A549 (cell line): Measurements from ENCODE around the gene PCOLCE2. TPM values are rescaled to one million over a fixed set of nuclear protein-coding genes. Genes with fewer than 3 reads are reported as not detected.

Experiments used
- ATAC-seq, 2 experiments: fragments of 200-7000 bp in 1 of 2; fragments of >200 bp in 1 of 2; cut with Nextera tagmentation in 1 of 2; cut with Tn5 transposase in 1 of 2; 3 replicates each; pipeline versions ENCODE4 v1.8.0 to v1.9.1; 2018 to 2020; ENCODE audit warnings: mild to moderate bottlenecking in 1 of 2, moderate library complexity in 1 of 2
- CTCF ChIA-PET: fragments of 300-600 bp; sonication (Branson Sonifier 250); formaldehyde crosslinking; extraction: SDS; loops from one replicate; lab custom pipeline; 2021; ENCODE audit warnings: antibody characterized with exemption, inconsistent platforms; lab: Yijun Ruan, JAX
- POLR2A ChIA-PET: fragments of 350-600 bp; formaldehyde crosslinking; extraction: SDS; loops from one replicate; lab custom pipeline; 2021; ENCODE audit warnings: antibody characterized with exemption, inconsistent platforms; lab: Yijun Ruan, JAX
- DNase-seq, 2 experiments: peaks; one replicate each; pipeline versions ENCODE4 v3.0.0 to v3.0.0-alpha.2; 2011 to 2016; ENCODE audit warnings: low read depth in 1 of 2, low spot score in 1 of 2
- FAIRE-seq: peaks from 2 replicates; lab custom pipeline; 2011; peaks lifted over from hg19 to GRCh38; lab: Jason Lieb, UNC
- H3K27ac ChIP-seq, 2 experiments: fragments of >200 bp; sonication (Bioruptor Twin); formaldehyde crosslinking; 3 replicates each; pipeline ENCODE4 v1.5.1; 2016 to 2017
- H3K4me1 ChIP-seq: fragments of >200 bp; sonication (Bioruptor Twin); formaldehyde crosslinking; 3 replicates; pipeline ENCODE4 v1.6.1; 2016
- H3K4me2 ChIP-seq: fragments of >200 bp; sonication (Bioruptor Twin); formaldehyde crosslinking; 3 replicates; pipeline ENCODE4 v1.6.1; 2016
- H3K4me3 ChIP-seq: fragments of >200 bp; sonication (Bioruptor Twin); formaldehyde crosslinking; 3 replicates; pipeline ENCODE4 v1.5.1; 2016
- H3K9me3 ChIP-seq: fragments of >200 bp; sonication (Bioruptor Twin); formaldehyde crosslinking; 3 replicates; pipeline ENCODE4 v1.6.1; 2016
- CBX8 ChIP-seq: fragments of 200-600 bp; sonication (generic); IDR thresholded peaks from 2 replicates; pipeline ENCODE4 v1.6.1; 2016
- CHD4 ChIP-seq: fragments of 200-600 bp; sonication (generic); IDR thresholded peaks from 2 replicates; pipeline ENCODE4 v1.6.1; 2016; ENCODE audit warnings: antibody characterized with exemption, mild to moderate bottlenecking, borderline replicate concordance
- EHMT2 ChIP-seq: fragments of 200-600 bp; sonication (generic); IDR thresholded peaks from 2 replicates; pipeline ENCODE4 v1.6.1; 2016; ENCODE audit warnings: antibody characterized with exemption, low read depth, mild to moderate bottlenecking, moderate library complexity
- ESRRA ChIP-seq: fragments of 150-350 bp; IDR thresholded peaks from 2 replicates; pipeline ENCODE4 v1.6.1; 2014; ENCODE audit warnings: mild to moderate bottlenecking, low read length, borderline replicate concordance
- FOXS1 ChIP-seq: fragments of 250-450 bp; sonication (Bioruptor Pico); IDR thresholded peaks from 2 replicates; pipeline ENCODE4 v1.5.0; 2020; ENCODE audit warnings: mild to moderate bottlenecking, moderate library complexity
- HEYL ChIP-seq: fragments of 250-450 bp; sonication (Bioruptor Pico); IDR thresholded peaks from 2 replicates; pipeline ENCODE4 v1.8.0; 2021; ENCODE audit warnings: mild to moderate bottlenecking, moderate library complexity
- HOXB13 ChIP-seq: fragments of 250-450 bp; sonication (Bioruptor Pico); IDR thresholded peaks from 2 replicates; pipeline ENCODE4 v1.5.0; 2020; ENCODE audit warnings: low read depth, mild to moderate bottlenecking, moderate library complexity
- HOXB5 ChIP-seq: fragments of 250-450 bp; sonication (Bioruptor Pico); IDR thresholded peaks from 2 replicates; pipeline ENCODE4 v1.5.0; 2020; ENCODE audit warnings: mild to moderate bottlenecking, moderate library complexity
- JUNB ChIP-seq: fragments of >200 bp; sonication (Bioruptor Twin); formaldehyde crosslinking; IDR thresholded peaks from 2 replicates; pipeline ENCODE4 v1.6.1; 2016
- KDM5A ChIP-seq: fragments of 200-600 bp; sonication (generic); IDR thresholded peaks from 2 replicates; pipeline ENCODE4 v1.6.1; 2016; ENCODE audit warnings: antibody characterized with exemption, mild to moderate bottlenecking
- MAX ChIP-seq: IDR thresholded peaks from 2 replicates; pipeline ENCODE4 v1.6.1; 2012
- MAZ ChIP-seq: fragments of 150-350 bp; IDR thresholded peaks from 2 replicates; pipeline ENCODE4 v1.6.1; 2014; ENCODE audit warnings: antibody characterized with exemption, low read depth, low read length, borderline replicate concordance
- RAD21 ChIP-seq, 2 experiments: fragments of >200 bp in 1 of 2; sonication (Bioruptor Twin) in 1 of 2; formaldehyde crosslinking in 1 of 2; IDR thresholded peaks in 1 of 2; conservative IDR thresholded peaks in 1 of 2; 2 replicates in 1 of 2; 3 replicates in 1 of 2; pipeline ENCODE4 v1.6.1; 2012 to 2018; ENCODE audit warnings: inconsistent platforms in 1 of 2
- RFX5 ChIP-seq: fragments of 450-650 bp; IDR thresholded peaks from 2 replicates; pipeline ENCODE4 v1.7.1; 2014; ENCODE audit warnings: antibody characterized with exemption, mild to moderate bottlenecking, moderate library complexity
- SMC3 ChIP-seq: fragments of >200 bp; sonication (Bioruptor Twin); formaldehyde crosslinking; IDR thresholded peaks from 3 replicates; pipeline ENCODE4 v1.6.1; 2018; ENCODE audit warnings: inconsistent platforms
- TP53 ChIP-seq: fragments of 250-450 bp; sonication (Bioruptor Pico); IDR thresholded peaks from 2 replicates; pipeline ENCODE4 v1.5.0; 2021; ENCODE audit warnings: mild to moderate bottlenecking, moderate library complexity
- ZFP36 ChIP-seq: fragments of 450-650 bp; IDR thresholded peaks from 2 replicates; pipeline ENCODE4 v1.6.1; 2014; ENCODE audit warnings: borderline replicate concordance; ENCODE audit not compliant: partially characterized antibody
- WGBS: methylation state at CpG from one replicate; pipeline ENCODE4 v1.1.6; 2017; ENCODE audit errors: missing lambda C conversion rate; 5-methylcytosine and 5-hydroxymethylcytosine counted together
- polyA plus RNA-seq, 4 experiments: library from polyadenylated mRNA; depleted of rRNA in 3 of 4; stranded (reverse); fragments of >200 nt; fragmentation: RNase III in 1 of 4; extraction: RNeasy Plus Mini Kit Qiagen cat#74134 plus additional on column Dnase treatment in 1 of 4; gene quantifications; 2 replicates in 3 of 4; 3 replicates in 1 of 4; pipeline ENCODE4 v1.2.3, GENCODE V29; 2011 to 2017
- TF ChIP-seq, protein P1 (sequence below): IDR thresholded peaks from 2 replicates; pipeline ENCODE4 v1.6.1; 2012; ENCODE audit warnings: low read depth, borderline replicate concordance
- TF ChIP-seq, protein P2 (sequence below): fragments of >200 bp; sonication (Bioruptor Twin); formaldehyde crosslinking; IDR thresholded peaks from 3 replicates; pipeline ENCODE4 v1.5.1; 2016

Gene PCOLCE2
- polyA plus RNA-seq, 2 of the 4 experiments (the other 2 are of a cell fraction) = 41.0 to 43.9 TPM

DNA sequence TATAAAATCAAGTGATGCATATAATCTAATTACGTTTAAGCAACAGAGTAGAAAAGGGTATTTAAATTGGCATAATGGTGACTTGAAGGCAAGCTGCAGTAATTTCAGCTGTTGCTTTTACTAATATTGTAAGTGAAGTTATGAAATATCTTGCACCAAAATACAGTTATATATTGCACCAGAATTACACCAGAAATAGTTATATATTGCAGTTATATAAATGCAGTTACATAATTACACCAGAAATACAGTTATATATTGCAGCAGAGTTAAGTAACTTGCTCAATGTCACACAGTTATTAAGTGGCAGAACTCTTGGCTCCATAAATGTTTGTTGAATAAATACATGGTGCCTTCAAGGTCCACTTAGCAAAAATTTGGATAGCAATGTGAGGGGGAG, 51.4 kb downstream of the PCOLCE2 start:
- POLR2A ChIA-PET = no interaction called here
- Histone ChIP-seq H3K4me3 (no peak overlapping the region), H3K27ac (no peak overlapping the region), H3K9me3 (no peaks in the 10 kb centered on the region), H3K4me1 (no peaks in the 10 kb centered on the region), H3K4me2 (no peak overlapping the region)
- DNase-seq = no peak
- no peak for FAIRE-seq
- 96% methylated on average over 1 of the region's 1 CpG for WGBS
- CTCF ChIA-PET = interaction anchor here (2.0 to 4.7 kb wide), 2 partner anchors 9 to 157 kb away, joined by 5 to 39 read pairs; no protein-coding TSS in a partner anchor
- TF ChIP-seq, protein P1, sequence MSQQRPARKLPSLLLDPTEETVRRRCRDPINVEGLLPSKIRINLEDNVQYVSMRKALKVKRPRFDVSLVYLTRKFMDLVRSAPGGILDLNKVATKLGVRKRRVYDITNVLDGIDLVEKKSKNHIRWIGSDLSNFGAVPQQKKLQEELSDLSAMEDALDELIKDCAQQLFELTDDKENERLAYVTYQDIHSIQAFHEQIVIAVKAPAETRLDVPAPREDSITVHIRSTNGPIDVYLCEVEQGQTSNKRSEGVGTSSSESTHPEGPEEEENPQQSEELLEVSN = no peak
- TF ChIP-seq HEYL (CRISPR knock-in tag) = no peak
- TF ChIP-seq CHD4 = no peak
- no peak for TF ChIP-seq CBX8
- no peak for ATAC-seq

GRCh38 chr3:142828703-142829305, 60.1 kb downstream of the PCOLCE2 start:
- POLR2A ChIA-PET = interaction anchor here (0.6 to 1.8 kb wide), 4 partner anchors 28 to 172 kb away, joined by 3 to 8 read pairs (median 4); partner anchors contain the start of genes PCOLCE2 and U2SURP
- FAIRE-seq (peak; percentile 88), DNase-seq (peak; percentile 72 to 84), ATAC-seq (peak; percentile 99 to 100)
- H3K4me1 ChIP-seq = 0 out of 3 replicates have a peak, but pooled peaks cover 3% of the 10 kb centered on the region
- TF ChIP-seq, protein P2, sequence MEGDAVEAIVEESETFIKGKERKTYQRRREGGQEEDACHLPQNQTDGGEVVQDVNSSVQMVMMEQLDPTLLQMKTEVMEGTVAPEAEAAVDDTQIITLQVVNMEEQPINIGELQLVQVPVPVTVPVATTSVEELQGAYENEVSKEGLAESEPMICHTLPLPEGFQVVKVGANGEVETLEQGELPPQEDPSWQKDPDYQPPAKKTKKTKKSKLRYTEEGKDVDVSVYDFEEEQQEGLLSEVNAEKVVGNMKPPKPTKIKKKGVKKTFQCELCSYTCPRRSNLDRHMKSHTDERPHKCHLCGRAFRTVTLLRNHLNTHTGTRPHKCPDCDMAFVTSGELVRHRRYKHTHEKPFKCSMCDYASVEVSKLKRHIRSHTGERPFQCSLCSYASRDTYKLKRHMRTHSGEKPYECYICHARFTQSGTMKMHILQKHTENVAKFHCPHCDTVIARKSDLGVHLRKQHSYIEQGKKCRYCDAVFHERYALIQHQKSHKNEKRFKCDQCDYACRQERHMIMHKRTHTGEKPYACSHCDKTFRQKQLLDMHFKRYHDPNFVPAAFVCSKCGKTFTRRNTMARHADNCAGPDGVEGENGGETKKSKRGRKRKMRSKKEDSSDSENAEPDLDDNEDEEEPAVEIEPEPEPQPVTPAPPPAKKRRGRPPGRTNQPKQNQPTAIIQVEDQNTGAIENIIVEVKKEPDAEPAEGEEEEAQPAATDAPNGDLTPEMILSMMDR = peak; percentile 92
- TF ChIP-seq CHD4 (no peak), SMC3 (peak; percentile 95), RAD21 (conservative IDR thresholded peaks at IDR 0.05 in 1 of 2, IDR thresholded peaks at IDR 0.05 in 1 of 2) (peak; percentile 93 to 95)
- no peak overlapping the region for H3K4me3 ChIP-seq
- H3K9me3 ChIP-seq = no peaks in the 10 kb centered on the region
- H3K4me2 ChIP-seq = no peak overlapping the region
- WGBS = 12% methylated on average over 9 of the region's 9 CpGs
- H3K27ac ChIP-seq = 0 out of 6 replicates have a peak overlapping the region, but pooled peaks of 1 of the 2 experiments have one; percentile 47
- CTCF ChIA-PET = interaction anchor here (0.5 to 9.0 kb wide), 98 partner anchors 10 to 507 kb away, joined by 3 to 264 read pairs (median 5); partner anchors contain the start of gene U2SURP

- no peak for DNase-seq
- H3K4me2 ChIP-seq = no peak overlapping the region
- ATAC-seq = no peak
- H3K9me3 ChIP-seq = no peaks in the 10 kb centered on the region
- H3K4me1 ChIP-seq = no peaks in the 10 kb centered on the region
- TF ChIP-seq EHMT2 = no peak
- no peak for TF ChIP-seq RFX5
- TF ChIP-seq ESRRA = no peak
- no peak for TF ChIP-seq FOXS1 (CRISPR knock-in tag)
- TF ChIP-seq TP53 (CRISPR knock-in tag) = no peak
- no peak for TF ChIP-seq JUNB
- TF ChIP-seq MAX = no peak
- no peak for TF ChIP-seq ZFP36
- TF ChIP-seq HOXB13 (CRISPR knock-in tag) = no peak
- no peak for TF ChIP-seq KDM5A
- TF ChIP-seq HOXB5 (CRISPR knock-in tag) = no peak
- TF ChIP-seq MAZ = no peak
- no peak overlapping the region for H3K27ac ChIP-seq
- no peak for FAIRE-seq
- no peak overlapping the region for H3K4me3 ChIP-seq
- CTCF ChIA-PET = interaction anchor here (0.9 to 5.4 kb wide), 3 partner anchors 9 to 232 kb away, joined by 3 to 57 read pairs (median 3); no protein-coding TSS in a partner anchor
- POLR2A ChIA-PET = no interaction called here
Observed at GRCh38 chr3:142819179-142819578, 69.7 kb downstream of the PCOLCE2 start.
